AG09319 (cell line): ENCODE data around the gene RBMS1.

Source experiments
- DNase-seq: peaks from one replicate; pipeline ENCODE4 v3.0.0-alpha.2; 2010; ENCODE audit warnings: low read depth; ENCODE audit errors: extremely low read depth
- TF ChIP-seq, protein P1 (sequence below): IDR thresholded peaks from 2 replicates; pipeline ENCODE4 v1.5.1; 2011; ENCODE audit warnings: low read depth, mild to moderate bottlenecking, inconsistent platforms, low read length, moderate library complexity

The RBMS1 gene

DNA sequence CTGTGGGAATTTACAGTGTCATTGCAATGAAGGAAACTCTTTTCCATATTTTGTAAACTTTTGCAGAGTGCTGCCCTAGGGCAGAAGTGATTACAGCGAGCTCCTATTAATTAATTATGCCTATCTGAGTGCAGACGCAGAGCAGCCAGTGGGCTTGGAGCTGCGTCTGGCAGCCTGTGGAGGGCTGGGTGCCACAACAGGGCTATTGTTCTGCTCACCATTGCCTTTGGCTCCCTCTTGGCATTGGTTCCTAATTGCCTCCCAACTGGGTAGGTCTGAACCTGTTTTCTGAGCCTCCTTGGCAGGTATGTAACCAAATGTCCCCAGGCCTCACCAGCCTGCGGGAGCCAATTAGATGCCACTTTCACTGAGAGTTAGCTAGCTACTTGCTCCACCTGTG, 267.9 kb downstream of the RBMS1 start:
- DNase-seq, result no peak

DNA sequence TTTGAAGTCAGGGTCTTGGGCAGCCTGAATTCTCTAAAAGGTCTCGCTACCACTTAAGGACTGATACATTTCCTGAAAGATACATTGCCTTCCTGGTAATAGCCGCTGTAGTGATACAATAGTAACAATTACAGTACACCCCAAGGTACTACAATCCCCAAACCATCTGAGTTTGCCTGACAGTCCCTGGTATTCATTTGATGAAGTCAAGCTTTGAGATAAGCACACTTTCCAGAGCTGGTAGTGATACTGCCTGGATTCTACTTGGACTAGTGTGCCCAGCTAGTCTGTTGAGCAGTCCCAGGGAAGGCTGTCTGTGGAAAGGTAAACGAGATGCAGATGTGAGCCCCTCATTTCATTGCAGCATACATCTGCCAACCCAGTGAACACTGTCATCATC, 269.1 kb downstream of the RBMS1 start:
- TF ChIP-seq, protein P1, sequence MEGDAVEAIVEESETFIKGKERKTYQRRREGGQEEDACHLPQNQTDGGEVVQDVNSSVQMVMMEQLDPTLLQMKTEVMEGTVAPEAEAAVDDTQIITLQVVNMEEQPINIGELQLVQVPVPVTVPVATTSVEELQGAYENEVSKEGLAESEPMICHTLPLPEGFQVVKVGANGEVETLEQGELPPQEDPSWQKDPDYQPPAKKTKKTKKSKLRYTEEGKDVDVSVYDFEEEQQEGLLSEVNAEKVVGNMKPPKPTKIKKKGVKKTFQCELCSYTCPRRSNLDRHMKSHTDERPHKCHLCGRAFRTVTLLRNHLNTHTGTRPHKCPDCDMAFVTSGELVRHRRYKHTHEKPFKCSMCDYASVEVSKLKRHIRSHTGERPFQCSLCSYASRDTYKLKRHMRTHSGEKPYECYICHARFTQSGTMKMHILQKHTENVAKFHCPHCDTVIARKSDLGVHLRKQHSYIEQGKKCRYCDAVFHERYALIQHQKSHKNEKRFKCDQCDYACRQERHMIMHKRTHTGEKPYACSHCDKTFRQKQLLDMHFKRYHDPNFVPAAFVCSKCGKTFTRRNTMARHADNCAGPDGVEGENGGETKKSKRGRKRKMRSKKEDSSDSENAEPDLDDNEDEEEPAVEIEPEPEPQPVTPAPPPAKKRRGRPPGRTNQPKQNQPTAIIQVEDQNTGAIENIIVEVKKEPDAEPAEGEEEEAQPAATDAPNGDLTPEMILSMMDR, result no peak

More for the DNA sequence above, 267.9 kb downstream of the RBMS1 start:
- TF ChIP-seq, protein P1, result no peak

DNA sequence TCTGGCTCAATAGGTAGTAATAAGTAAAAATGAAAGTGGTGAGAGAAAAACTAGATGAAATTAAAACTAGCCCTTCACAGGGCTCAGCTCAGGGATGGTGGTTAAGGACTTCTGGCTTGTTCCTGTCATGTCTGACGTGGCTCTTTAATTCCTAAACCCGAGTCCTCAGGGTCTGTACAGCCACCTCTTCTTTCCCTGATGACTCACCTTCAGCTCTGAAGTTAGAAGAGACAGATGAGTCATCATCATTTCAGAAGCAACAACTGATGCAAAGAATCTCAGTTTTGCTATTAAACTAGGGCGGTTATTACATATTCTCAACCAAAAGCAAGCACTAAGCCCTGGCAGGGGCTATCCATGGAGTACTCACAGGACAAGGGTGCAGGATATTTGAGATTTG, 269.5 kb downstream of the RBMS1 start:
- TF ChIP-seq, protein P1, result no peak
- DNase-seq, result no peak

More for the DNA sequence above, 269.1 kb downstream of the RBMS1 start:
- DNase-seq, result no peak

DNA sequence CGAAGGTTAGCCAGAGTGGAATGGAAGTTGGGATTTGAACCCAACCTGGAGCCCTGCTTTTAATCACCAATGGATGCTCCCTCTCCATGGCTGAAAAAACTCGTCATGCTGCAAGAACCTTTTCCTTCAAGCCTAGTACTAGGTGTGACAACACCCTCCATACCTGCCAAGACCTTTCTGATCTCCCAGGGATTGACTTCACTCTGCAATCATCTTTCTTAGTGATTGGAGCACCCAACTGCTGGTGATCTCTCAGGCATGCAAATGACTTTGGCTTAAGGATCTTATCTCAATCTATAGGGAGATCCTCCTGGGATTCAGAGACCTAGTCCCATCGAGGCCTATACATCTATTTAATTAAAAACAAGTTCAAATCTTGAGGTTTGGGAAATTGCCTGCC, 270.0 kb downstream of the RBMS1 start:
- no peak for DNase-seq
- TF ChIP-seq, protein P1, result no peak

DNA sequence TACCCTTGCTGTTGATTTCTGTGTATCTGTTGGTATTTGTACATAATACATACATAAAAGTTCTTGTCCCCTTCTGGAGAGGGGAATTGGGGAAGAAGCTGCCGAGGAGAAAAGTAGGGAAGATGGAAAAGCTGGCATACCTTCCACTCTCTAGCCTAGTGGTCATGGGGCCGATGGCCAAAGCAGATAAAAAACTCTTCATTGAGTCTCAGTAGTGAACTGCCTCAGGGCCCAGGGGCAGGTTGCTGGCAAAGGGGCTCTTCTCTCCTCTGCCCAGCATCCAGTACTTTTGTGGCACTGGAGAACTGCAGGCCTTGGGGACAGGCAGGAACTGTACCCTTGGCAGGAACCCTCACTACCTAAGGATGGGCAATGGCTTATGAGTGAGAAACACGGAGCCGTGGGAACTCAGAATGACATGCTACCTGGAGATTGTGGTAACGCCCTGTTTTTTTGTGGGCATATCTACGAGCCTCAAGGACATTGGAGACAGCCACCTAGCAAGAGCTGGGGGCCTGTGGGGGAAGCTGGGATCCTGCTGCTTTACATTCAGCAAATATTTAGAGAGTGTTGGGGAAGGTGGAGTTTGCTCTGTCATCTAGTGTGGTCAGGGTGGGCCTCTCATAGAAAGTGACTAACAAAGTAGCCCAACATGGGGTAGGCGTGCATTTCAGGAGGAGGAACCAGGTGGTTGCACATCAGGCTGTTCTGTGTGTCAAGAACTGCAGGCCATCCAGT, 270.9 kb downstream of the RBMS1 start:
- TF ChIP-seq, protein P1, result no peak
- DNase-seq, result no peak
